Breast epithelium (tissue), 3 donors: ENCODE results near the gene KCNIP3.

Experiments used
- POLR2A ChIP-seq: fragments of 450-650 bp; IDR thresholded peaks from one replicate; pipeline ENCODE4 v1.6.1; 2016; ENCODE audit warnings: antibody characterized with exemption, mild to moderate bottlenecking, moderate library complexity
- POLR2AphosphoS5 ChIP-seq, 3 donors: sonication (generic); formaldehyde crosslinking; IDR thresholded peaks; one replicate each; pipeline ENCODE4 v1.6.1; 2017; ENCODE audit warnings: antibody characterized with exemption in 3 of 3
- TF ChIP-seq, protein P1 (sequence below), 3 donors: fragments of 450-650 bp; IDR thresholded peaks; one replicate each; pipeline ENCODE4 v1.5.1; 2016 to 2017; ENCODE audit warnings: antibody characterized with exemption in 3 of 3, mild to moderate bottlenecking in 3 of 3, moderate library complexity in 3 of 3

DNA sequence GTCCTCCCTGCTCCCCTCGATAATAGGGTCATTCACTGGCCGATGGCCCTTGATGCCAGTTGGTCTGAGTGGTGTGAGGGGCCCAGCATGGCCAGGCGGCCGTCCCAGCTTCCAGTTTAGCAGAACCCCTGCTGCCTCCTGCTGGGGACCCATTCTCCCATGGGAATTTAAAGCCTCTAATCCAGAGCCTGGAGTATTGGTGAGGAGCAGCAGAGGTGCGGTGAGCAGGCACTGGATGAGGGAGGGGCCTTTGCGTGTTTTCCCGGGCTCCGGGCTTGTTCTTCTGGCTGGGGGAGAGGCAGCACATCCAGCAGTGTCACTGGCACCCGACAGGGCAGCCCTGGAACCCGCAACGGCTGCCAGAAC, 17.4 kb downstream of the KCNIP3 start:
- TF ChIP-seq, protein P1, sequence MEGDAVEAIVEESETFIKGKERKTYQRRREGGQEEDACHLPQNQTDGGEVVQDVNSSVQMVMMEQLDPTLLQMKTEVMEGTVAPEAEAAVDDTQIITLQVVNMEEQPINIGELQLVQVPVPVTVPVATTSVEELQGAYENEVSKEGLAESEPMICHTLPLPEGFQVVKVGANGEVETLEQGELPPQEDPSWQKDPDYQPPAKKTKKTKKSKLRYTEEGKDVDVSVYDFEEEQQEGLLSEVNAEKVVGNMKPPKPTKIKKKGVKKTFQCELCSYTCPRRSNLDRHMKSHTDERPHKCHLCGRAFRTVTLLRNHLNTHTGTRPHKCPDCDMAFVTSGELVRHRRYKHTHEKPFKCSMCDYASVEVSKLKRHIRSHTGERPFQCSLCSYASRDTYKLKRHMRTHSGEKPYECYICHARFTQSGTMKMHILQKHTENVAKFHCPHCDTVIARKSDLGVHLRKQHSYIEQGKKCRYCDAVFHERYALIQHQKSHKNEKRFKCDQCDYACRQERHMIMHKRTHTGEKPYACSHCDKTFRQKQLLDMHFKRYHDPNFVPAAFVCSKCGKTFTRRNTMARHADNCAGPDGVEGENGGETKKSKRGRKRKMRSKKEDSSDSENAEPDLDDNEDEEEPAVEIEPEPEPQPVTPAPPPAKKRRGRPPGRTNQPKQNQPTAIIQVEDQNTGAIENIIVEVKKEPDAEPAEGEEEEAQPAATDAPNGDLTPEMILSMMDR (IDR thresholded peaks at IDR 0.05), result no peak
- no peak for TF ChIP-seq POLR2AphosphoS5 (IDR thresholded peaks at IDR 0.05)
- TF ChIP-seq POLR2A, result no peak
